NCI-H2196 treated with DMSO at 0.1 percent for 48 hours (cell line): Measurements from ENCODE around the gene F2RL3.
"Not testable (repeated sequence)": the region's sequence is repeated elsewhere in the genome, so short reads cannot be mapped to it uniquely, and the experiment has no call there.

ENCODE experiments used
- DNase-seq: peaks from one replicate; lab custom pipeline; 2025; ENCODE audit not compliant: unreplicated experiment; lab: John Stamatoyannopoulos, UW

F2RL3 gene

DNA sequence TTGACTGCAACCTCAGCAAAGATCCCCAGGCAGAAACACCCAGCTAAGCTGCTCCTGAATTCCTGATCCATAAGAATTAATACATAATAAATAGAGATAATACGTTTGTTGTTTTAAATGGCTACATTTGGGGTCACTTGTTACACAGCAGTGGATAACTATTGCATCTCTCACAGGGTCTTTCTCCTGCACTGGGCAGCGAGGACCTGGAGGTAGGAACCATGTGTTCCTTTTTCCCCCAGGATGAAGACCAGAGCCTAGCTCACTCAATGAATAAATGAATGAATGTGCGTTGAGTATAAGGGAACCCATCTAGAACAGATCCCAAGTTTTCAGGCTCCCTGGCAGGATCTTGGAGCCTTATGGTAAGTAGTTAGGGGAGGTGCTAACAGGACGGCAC is 30.7 kb downstream of the F2RL3 start:
- DNase-seq, result no peak

DNA sequence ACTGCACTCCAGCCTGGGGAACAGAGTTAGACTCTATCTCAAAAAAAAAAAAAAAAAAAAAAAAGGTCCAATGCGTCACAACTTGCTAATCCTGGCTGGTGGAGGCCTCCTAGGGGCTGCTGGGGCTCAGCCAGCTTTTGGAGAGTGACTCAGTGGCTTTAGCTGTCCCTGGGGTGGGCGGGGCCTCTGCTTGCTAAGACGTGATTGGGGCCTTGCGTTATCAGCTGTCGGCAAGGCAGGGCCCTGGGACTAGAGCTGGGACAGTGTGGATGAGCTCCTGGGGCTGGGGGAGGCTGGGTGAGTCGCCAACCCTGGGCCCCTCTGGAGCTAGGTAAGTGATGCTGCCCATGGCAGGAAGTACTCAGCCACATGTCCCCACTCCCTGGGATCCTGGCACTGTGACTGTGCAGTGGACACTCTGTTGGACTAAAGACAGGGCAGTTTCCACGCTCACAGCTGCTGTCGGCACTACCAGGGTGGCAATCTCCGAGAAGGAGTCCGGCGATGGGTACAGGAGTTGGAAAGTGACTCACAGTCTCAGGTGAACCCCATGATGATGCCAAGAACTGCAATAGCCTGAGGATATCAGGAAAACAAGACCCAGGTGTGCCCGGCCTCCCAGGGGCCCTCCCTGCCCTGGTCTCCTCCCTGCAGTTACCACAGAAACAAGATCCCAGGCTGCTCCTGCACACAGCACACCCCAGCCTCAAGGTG is 32.2 kb downstream of the F2RL3 start:
- DNase-seq, result no peak

DNA sequence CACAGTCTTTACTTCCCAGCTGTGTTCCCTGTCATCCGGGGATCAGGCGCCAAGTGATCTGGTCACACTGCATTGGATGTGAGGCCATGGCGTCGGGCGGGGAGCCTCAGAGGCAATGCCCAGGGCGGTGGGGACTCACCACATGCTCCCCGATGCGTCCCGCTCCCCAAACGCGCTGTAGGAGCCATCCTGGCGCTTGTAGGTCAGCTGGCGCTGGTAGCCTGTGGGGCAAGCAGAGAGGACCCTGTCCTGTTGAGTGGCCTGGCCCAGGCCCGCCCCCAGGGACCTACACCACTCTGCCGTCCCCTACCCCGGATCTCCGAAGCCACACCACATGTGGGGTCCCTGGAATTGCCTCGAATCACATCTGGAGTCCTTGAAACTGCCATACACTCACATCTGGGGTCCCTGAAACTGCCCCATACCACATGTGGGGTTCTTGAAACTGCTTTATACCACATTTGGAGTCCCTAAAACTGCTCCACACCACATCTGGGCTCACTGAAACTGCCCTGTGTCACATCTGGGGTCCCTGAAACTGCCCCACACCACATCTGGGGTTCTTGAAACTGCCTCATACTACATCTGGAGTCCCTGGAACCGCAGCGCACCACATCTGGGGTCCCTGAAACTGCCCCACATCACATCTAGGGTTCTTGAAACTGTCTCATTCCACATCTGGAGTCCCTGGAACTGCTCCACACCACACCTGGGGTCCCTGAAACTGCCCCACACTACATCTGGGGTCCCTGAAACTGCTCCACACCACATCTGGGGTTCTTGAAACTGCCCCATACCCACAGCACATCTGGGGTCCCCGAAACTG is 33.2 kb downstream of the F2RL3 start:
- DNase-seq, result no peak

DNA sequence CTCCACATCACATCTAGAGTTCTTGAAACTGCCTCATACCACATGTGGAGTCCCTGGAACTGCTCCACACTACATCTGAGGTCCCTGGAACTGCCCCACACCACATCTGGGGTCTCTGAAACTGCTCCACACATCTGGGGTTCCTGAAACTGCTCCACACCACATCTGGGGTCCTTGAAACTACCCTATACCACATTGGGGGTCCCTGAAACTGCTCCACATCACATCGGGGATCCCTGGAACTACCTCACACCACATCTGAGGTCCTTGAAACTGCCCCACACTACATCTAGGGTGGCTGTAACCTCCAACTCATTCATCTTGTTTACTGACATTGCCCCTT is 33.8 kb downstream of the F2RL3 start:
- DNase-seq, result no peak

DNA sequence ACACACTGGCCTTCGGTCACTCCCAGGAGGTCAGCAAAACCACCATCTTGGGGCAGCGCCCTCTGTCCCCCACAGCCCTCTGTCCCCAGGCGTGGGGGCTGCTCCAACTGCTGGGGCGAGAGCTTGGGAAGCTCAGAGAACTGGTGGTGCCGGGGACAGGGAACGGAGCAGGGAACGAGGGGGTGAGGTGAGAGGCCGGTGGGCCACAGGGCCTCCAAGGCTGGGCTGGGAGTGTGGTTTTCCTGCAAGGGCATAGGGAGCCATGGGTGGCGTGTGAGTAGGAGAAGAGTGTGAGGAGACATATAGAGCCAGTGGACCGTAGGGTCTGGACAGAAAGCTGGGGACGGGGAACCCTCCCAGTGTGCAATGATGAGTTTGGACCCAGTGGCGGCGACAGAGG is 34.1 kb downstream of the F2RL3 start:
- DNase-seq, result no peak

DNA sequence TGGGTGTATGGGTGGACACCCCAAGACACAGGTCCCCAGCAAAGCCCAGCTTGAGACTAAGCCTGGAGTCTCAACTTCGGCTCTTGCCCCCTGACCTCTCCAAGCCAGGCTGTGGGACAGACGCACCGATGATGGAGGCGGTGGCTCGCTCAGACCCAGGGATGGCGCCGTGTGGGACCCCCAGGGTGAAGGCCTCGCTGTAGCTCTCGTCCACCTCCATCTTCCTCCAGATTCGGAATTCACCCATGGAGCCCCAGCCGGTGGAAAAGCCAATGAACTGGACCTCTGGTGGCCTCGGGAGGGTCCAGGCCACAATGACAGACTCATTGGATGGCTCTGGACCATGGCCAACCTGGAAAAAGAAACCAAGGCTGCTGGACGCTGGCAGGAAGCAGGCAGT is 39.1 kb downstream of the F2RL3 start:
- no peak for DNase-seq

DNA sequence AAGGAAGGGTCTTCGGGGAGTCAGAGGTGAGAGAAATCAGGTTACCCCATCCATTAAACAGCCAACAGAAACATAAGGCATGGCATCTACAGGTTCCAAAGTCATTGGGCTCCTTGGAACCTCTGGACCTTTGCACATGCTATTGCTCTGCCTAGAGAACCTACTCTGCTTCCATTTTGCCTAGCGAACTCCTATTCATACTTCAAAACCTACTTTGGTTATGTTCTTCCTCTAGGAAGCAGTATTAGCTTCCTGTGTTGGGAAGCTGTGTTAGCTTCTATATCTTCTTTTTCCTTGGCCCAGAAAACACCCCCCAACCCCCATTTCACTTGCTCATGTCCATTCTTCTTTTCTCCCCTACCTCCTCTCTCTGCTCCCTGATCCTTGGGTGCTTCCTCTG is 39.6 kb downstream of the F2RL3 start:
- no peak for DNase-seq

DNA sequence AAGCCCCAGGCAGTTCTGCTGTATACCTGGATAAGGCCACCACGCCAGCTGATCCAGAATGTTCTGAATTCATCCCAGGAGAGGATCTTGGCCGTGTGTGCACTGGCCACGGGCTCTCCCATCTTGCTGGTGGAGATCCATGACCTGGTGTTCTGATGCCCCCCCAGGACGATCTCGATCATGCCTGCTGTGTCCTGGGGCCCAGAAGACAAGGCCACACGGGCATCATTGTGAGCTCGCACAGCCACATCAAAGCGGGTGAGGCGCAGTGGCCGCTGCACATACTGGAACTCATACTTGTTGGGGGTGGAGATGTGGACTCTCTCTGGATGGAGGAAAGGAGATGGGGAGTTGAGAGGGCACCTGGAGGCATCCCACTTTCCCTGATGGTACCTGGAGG is 40.1 kb downstream of the F2RL3 start:
- no peak for DNase-seq

DNA sequence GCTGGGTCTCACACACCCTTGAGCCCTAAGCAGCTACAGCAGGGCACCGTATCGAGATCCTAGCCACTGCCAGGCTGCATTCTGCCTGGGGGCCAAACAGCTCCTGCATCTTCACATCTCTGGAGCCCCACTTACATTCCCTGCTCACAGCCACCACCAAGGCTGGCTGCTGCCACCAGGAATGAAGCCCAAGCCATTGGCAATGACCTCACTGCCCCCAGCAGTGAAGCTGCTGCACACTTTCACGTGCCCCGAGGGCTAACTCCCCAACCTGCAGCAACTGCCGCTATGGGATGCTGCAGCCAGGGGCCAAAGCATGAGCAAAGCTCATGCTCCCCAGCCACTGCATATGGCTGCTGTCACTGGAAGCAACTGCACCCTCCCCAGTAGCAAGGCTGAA is 42.0 kb downstream of the F2RL3 start:
- no peak for DNase-seq

DNA sequence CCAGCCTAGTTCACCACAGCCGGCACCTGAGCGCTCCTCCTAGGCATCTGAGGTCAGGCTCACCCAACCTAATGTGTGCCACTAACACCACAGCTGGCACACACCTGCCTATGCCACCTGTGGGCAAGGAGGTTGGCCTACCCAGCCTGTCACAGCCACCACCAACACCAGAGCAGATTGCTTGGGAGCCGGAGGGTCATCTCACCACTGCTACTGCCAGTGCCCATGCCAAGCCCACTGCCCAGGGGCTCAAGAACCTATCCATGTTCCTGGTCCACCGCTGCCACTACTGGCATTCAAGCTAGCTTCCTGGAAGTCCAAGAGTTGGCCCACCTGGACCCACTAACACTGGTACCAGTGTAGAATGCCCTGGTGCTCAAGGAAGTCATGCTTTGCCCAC is 42.5 kb downstream of the F2RL3 start:
- no peak for DNase-seq

DNA sequence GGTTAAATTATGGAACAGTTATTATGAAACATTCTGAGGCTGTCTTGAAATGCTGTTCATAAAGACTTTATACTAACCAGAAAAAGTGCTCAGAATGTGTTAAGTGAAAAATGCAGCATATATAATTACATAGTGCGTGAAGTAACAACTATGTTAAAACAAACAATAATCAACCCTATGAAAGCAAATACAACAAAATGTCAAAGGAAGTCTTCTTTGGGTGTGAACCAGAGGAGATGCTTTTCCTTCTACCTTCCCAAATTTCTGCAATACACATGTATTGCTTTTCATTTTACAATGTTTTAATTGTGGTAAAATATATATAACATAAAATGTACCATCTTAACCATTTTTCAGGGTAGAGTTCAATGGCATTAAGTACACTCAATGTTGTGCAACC is 45.7 kb downstream of the F2RL3 start:
- no peak for DNase-seq

DNA sequence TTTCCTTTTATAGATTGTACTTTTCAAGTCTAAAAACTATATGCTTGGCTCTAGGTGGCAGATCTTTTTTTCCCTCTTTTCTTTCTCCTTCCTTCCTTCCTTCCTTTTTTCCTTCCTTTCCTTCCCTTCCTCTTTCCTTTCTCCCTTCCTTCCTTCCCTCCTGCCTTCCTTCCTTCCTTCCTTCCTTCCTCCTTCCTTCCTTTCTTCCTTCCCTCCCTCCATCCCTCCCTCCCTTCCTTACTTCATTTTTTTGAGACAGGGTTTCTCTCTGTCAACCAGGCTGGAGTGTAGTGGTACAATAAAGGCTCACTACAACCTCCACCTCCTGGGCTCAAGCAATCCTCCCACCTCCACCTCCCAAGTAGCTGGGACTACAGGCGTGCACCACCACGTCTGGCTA is 48.1 kb downstream of the F2RL3 start:
- DNase-seq, result no peak

DNA sequence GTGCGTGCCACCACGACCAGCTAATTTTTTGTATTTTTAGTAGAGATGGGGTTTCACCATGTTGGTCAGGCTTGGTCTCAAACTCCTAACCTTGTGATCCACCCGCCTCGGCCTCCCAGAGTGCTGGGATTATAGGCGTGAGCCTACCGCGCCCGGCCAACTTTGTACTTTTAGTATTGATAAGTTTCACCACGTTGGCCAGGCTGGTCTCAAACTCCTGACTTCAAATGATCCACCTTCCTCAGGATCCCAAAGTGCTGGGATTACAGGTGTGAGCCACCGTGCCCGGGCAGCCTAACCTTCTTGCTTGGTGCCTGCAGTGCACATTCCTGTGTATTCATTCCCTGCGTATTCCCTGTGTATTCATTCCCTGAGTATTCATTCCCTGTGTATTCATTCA is 49.0 kb downstream of the F2RL3 start:
- DNase-seq, result not testable (repeated sequence)

DNA sequence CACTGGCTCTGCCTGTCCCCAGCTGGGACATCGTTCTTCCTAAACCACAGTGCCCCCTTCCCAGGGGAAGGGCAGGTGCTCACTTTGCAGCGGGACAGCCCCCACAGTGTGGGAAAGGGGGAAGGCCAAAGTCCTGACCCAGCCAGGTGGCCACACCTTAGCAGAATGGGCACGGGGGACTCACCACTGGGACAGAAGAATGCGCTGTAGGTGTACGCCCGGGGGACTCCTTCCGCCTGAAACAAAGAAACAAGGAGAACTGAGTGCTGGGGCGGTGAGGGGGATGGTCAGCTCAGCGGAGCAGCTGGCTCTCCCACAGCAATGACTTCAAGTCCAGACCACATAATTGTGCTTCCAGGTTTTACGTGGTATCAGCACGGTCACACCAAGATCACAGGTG is 49.4 kb downstream of the F2RL3 start:
- no peak for DNase-seq

DNA sequence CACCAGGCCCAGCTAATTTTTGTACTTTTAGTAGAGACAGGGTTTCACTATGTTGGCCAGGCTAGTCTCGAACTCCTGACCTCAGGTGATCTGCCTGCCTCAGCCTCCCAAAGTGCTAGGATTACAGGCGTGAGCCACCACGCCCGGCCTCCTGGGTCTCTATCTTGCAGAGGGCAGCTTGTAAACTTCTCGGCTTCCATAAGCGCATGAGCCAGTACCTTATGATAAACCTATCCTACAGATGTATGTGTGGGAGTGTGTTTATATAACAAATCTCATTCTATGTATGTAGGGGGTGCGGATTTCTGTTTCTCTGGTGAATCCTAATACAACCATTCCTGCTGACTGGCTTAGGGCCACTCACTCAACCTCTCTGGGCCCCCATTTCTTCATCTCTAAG is 51.3 kb downstream of the F2RL3 start:
- DNase-seq, result not testable (repeated sequence)

DNA sequence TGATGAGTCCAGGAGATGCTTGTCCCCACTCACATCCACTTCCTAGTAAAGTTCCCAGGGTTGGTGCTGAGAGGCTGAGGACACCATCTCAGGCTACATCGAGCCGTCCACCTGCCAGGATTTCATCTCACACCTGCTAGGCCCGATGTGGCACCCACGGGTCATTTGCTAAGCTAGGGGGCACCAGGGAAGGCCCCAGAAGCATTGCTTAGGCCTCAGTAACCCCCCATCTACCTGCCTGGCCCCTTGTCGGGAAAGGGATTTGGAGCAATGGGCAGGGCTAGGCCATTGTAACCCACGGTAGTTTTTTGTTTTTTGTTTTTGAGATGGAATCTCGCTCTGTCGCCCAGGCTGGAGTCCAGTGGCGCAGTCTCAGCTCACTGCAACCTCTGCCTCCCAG is 51.8 kb downstream of the F2RL3 start:
- DNase-seq, result no peak
